ENCODE data around the gene MEA1.

MEA1 gene

DNA sequence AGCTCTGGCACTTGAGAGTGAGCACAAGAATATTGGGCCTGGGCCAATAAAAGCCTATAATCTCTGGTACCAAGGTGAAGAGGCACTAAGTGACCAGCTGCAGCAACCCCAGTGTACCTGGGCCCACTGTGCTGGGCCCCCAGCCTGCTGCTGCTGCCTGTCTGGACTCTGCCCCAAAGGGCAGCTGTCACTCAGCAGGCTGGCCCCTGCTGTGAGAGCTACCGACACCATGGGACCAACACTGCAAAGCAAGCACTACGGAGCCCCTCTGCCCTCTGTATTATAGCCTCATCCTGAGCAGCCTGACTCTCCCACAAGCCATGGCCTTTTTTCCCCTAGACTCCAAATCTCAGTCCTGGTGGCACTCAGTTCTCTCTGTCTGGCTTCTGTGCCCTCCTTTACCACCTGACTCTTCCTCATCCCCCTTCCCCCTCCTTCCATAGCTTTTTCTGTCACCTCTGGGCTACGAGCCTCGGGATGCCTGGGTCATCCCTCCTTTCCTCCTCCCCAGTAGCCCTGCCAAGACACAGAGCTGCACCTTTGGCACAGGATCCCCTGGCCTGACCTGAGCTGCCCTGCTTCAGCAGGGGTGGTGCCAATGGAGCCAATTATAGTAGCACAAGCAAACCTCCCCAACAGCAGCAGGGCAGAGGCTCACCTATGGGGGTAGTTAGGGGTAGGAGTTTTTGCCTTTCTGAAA is 21.9 kb upstream of the MEA1 start:
- TF ChIP-seq ZIC2 (tag by site-specific recombination; IDR thresholded peaks at IDR 0.05) (0 out of 2 replicates have a peak, but pooled peaks have one; percentile 19), KLF16 (tag by site-specific recombination; IDR thresholded peaks at IDR 0.05) (no peak)
- H3K36me3 ChIP-seq (ENCODE audit: control insufficient read depth in 2 of 2, insufficient read depth in 1 of 2, low read length in 2 of 2), result peaks cover 41 to 79% of the 10 kb centered on the region in 2 experiments

GRCh38 chr6:43034190-43034525 is 20.4 kb upstream of the MEA1 start:
- Histone ChIP-seq H3K9me3 (ENCODE audit: control insufficient read depth, insufficient read depth, low read depth, low read length) (no peaks in the 10 kb centered on the region), H3K27ac (ENCODE audit: extremely low read depth, low read depth, low read length) (no peak overlapping the region), H3K4me3 (ENCODE audit: low read depth, low read length) (no peak overlapping the region), H3K36me3 (ENCODE audit: control insufficient read depth in 2 of 2, insufficient read depth in 1 of 2, low read length in 2 of 2) (peaks cover 50 to 78% of the 10 kb centered on the region in 2 experiments), H3K4me1 (ENCODE audit: control insufficient read depth, insufficient read depth, low read length) (no peaks in the 10 kb centered on the region)
- ChIA-PET CTCF (interaction anchor here (1.5 kb wide), 1 partner anchor 110 kb away, joined by 7 read pairs; no protein-coding TSS in a partner anchor), POLR2A (interaction anchor here (2.0 to 5.0 kb wide), 3 partner anchors 10 to 25 kb away, joined by 5 to 22 read pairs (median 13); partner anchors contain the start of genes KLC4, MRPL2 and RRP36)
- no peak for TF ChIP-seq ZNF514 (tag by site-specific recombination; IDR thresholded peaks at IDR 0.05)
- no peak for TF ChIP-seq ZNF132 (tag by site-specific recombination; IDR thresholded peaks at IDR 0.05; ENCODE audit: borderline replicate concordance)
- TF ChIP-seq ZNF629 (tag by site-specific recombination; IDR thresholded peaks at IDR 0.05), result no peak
- TF ChIP-seq KLF10 (tag by site-specific recombination; IDR thresholded peaks at IDR 0.05), result no peak
- no peak for TF ChIP-seq ZNF510 (tag by site-specific recombination; IDR thresholded peaks at IDR 0.05; ENCODE audit: insufficient replicate concordance)
- no peak for TF ChIP-seq KLF16 (tag by site-specific recombination; IDR thresholded peaks at IDR 0.05)
- TF ChIP-seq ZNF639 (tag by site-specific recombination; IDR thresholded peaks at IDR 0.05), result no peak
- TF ChIP-seq, protein P1, sequence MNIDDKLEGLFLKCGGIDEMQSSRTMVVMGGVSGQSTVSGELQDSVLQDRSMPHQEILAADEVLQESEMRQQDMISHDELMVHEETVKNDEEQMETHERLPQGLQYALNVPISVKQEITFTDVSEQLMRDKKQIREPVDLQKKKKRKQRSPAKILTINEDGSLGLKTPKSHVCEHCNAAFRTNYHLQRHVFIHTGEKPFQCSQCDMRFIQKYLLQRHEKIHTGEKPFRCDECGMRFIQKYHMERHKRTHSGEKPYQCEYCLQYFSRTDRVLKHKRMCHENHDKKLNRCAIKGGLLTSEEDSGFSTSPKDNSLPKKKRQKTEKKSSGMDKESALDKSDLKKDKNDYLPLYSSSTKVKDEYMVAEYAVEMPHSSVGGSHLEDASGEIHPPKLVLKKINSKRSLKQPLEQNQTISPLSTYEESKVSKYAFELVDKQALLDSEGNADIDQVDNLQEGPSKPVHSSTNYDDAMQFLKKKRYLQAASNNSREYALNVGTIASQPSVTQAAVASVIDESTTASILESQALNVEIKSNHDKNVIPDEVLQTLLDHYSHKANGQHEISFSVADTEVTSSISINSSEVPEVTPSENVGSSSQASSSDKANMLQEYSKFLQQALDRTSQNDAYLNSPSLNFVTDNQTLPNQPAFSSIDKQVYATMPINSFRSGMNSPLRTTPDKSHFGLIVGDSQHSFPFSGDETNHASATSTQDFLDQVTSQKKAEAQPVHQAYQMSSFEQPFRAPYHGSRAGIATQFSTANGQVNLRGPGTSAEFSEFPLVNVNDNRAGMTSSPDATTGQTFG (tag by site-specific recombination; IDR thresholded peaks at IDR 0.05; ENCODE audit: borderline replicate concordance), result no peak
- no peak for TF ChIP-seq MEIS1 (CRISPR knock-in tag; IDR thresholded peaks at IDR 0.05; ENCODE audit: borderline replicate concordance)
- TF ChIP-seq PRDM10 (tag by site-specific recombination; IDR thresholded peaks at IDR 0.05), result no peak

More for the DNA sequence above, 21.9 kb upstream of the MEA1 start:
- Histone ChIP-seq H3K4me1 (ENCODE audit: control insufficient read depth, insufficient read depth, low read length) (no peaks in the 10 kb centered on the region), H3K9me3 (ENCODE audit: control insufficient read depth, insufficient read depth, low read depth, low read length) (no peaks in the 10 kb centered on the region), H3K27ac (ENCODE audit: extremely low read depth, low read depth, low read length) (0 out of 2 replicates have a peak overlapping the region, but pooled peaks have one; percentile 37), H3K4me3 (ENCODE audit: low read depth, low read length) (no peak overlapping the region)
- ChIA-PET POLR2A (interaction anchor here (0.6 to 5.0 kb wide), 7 partner anchors 10 to 41 kb away, joined by 3 to 22 read pairs (median 4); partner anchors contain the start of genes CUL7, KLC4, KLHDC3 and MEA1), CTCF (interaction anchor here (0.6 to 1.4 kb wide), 4 partner anchors 10 to 108 kb away, joined by 3 to 4 read pairs (median 3); no protein-coding TSS in a partner anchor)
